Superior temporal gyrus (tissue), 1 donor: Measurements from ENCODE around the gene IFT57.
"Not testable (repeated sequence)": the region's sequence is repeated elsewhere in the genome, so short reads cannot be mapped to it uniquely, and the experiment has no call there.

Experiments
- DNase-seq: peaks from one replicate; pipeline ENCODE4 v3.0.0-alpha.2; 2016; ENCODE audit errors: extremely low spot score

Gene IFT57, protein sequence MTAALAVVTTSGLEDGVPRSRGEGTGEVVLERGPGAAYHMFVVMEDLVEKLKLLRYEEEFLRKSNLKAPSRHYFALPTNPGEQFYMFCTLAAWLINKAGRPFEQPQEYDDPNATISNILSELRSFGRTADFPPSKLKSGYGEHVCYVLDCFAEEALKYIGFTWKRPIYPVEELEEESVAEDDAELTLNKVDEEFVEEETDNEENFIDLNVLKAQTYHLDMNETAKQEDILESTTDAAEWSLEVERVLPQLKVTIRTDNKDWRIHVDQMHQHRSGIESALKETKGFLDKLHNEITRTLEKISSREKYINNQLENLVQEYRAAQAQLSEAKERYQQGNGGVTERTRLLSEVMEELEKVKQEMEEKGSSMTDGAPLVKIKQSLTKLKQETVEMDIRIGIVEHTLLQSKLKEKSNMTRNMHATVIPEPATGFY

DNA sequence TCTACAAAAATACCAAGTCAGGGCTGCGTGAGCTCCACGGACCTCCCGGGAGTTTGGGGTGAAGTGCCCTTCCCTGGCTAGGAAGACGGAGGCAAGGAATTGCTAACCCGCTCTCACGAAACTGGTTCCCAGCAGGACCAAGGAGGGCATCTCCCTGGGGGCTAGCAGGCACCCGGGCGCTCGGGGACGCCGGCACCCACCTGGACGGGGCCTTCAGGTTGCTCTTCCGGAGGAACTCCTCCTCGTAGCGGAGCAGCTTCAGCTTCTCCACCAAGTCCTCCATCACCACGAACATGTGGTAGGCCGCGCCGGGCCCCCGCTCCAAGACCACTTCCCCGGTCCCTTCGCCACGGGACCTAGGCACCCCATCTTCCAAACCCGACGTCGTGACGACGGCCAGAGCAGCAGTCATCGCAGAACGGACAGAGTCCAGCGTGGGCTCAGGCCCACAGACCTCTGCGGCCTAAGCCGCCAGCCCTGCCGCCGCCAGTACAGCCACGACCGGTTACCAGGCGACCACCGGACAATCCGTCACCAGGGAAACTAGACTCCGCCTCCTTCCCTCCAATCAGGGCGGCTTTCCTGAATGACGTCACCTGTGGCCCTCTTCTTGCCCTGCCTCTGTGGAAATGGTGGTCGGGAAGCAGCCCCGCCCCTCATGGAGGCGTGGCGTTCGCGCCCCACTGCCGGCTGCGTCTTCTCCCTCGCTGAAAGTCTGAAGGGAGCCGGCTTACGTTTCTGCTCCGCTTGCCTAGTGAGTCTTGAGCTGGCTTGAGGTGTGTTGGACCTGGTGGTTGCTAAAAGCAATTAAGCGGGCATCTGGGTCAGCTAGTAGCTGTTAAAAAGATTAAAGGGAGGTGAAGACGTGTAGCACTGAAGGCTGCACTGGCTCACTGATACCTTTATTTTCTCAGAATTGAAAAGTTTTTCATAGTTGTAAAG, at the start of gene IFT57:
TSS of gene IFT57 (minus strand) at position 514 of the 942 bp plus-strand sequence. CDS start at position 412, 102 bp downstream.
- DNase-seq: peak; percentile 99

DNA sequence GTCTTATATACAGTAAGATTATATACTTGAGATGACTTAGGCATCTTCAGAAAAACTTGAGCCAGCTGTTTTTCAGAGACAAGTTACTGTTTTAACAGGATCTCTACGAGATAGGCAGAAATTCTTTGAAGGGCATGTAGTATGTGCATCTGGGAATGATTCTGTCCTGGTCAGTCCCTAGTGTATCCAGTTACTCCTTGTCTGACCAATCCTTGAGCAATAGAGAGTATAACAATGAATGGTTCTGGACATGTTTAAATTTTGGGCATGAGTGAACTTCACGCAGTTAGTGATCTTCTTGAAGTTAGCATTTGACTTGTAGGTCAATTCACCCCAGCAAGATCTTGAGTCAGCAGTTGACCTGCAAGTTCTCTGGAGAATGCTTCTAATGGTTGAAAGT, 49.4 kb upstream of the IFT57 start:
- no peak for DNase-seq

GRCh38 chr3:108268235-108268634, 46.0 kb upstream of the IFT57 start:
- DNase-seq: not testable (repeated sequence)

- DNase-seq: not testable (repeated sequence)
Measured at GRCh38 chr3:108264534-108265298, 42.5 kb upstream of the IFT57 start.

- DNase-seq: no peak
Measured at GRCh38 chr3:108255131-108255530, 32.9 kb upstream of the IFT57 start.

GRCh38 chr3:108251844-108252243, 29.6 kb upstream of the IFT57 start:
- DNase-seq: no peak

- DNase-seq: no peak
Measured at GRCh38 chr3:108251265-108251664, 29.0 kb upstream of the IFT57 start.

DNA sequence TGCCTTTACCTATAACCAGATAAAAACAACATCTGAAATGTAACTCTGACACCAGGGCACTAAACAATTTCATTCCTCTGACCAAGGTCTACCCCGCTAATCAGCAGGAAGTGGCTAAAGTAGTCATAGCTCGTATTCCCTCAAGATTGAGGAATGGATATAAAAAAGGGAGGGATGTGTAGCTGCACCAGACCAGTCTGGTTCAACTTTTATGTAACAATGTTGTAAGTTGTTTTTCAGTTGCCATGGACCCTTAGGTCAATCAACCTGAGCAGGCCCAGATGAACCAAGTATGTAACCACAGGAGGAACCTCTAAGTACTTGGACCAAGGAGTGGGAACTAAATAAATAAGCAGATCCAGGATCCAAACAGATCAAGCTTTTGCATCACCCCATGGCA, 28.4 kb upstream of the IFT57 start:
- DNase-seq: no peak

- no peak for DNase-seq
Measured at GRCh38 chr3:108243243-108243642, 21.0 kb upstream of the IFT57 start.

- no peak for DNase-seq
Measured at GRCh38 chr3:108242776-108243175, 20.6 kb upstream of the IFT57 start.

DNA sequence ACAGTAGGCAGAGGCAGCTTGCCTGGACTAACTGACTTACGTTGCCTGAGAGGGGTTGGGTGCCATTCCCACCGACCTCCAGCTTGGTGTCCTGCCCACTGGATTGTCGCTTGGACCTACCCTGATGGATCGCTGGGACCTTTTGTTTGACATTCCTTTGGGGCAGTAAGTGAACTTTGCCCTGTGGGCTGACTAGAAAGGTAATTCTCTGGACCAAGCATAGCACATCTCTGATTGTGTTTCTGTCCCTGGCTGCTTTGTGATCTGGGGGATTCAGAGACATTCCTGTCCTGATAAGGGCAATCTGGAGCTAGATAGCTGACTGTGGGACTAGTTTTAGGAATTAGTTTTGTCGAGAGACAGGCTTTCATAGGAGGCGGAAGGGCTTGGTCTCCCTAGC, 19.5 kb upstream of the IFT57 start:
- DNase-seq: no peak

DNA sequence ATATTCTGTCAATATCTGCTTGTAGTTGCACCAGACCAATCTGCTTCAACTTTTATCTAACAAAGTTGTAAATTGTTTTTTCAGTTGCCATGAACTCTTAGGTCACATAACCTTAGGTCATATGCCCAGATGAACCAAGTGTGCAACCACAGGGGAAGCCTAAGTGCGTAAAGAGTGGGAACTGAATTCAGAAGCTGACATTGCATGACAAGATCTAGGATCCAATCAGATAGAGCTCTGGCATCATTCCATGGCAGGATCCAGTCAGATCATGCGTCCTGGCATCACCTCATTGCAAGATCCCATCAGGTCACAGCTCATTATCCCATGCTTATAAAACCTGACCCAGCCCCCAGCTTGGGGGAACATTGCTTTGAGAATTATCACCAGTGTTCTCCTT, 18.9 kb upstream of the IFT57 start:
- no peak for DNase-seq

- no peak for DNase-seq
Measured at GRCh38 chr3:108239082-108239481, 16.9 kb upstream of the IFT57 start.

GRCh38 chr3:108235290-108235689, 13.1 kb upstream of the IFT57 start:
- DNase-seq: no peak

DNA sequence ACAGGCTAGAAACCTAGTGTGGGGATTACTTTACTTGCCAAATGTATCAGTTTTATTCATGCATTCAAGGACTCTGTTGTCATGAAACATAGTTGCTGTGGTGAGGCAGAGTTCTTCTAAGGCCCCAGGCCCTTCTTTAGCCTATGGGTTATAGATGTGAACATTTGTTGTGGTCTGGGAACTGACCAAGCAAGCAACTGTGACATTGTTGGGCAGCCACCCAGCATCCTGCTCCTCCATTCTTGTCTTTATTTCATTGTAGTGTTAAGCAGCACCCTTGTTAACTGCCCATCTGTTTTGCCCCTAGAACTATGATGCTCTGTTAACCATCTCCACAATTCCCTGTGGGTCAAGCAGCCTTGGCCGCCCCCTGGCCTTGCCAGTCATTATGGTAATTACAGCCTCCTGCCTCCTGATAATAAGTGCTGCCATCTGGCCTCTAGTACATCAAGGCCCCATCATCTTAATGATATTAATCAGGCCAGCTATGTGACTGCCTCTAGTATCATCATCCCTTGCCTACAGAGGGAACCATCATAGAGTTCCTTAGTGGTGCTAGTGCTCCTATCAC, 12.2 kb upstream of the IFT57 start:
- DNase-seq: no peak

DNA sequence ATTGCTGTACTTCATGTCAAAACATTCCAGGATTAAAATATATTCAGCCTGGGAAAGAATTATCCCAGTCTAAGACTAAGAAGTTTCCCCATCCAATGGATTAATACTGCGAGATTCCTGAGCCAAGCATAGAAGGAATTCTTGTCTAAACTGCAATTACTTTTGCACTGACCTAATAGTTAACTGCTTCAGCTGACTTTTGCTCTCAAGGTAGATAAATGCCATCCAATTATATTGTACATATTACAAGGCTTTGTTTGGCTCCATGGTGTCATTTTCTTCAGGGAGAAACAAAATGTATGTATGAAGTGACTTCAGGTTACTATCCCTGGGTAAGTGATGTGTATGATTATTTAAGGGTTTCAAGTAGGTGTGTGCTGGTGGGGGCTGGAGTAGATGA, 6.1 kb upstream of the IFT57 start:
- no peak for DNase-seq

- DNase-seq: no peak
Measured at GRCh38 chr3:108227131-108227530, 4.9 kb upstream of the IFT57 start.

DNA sequence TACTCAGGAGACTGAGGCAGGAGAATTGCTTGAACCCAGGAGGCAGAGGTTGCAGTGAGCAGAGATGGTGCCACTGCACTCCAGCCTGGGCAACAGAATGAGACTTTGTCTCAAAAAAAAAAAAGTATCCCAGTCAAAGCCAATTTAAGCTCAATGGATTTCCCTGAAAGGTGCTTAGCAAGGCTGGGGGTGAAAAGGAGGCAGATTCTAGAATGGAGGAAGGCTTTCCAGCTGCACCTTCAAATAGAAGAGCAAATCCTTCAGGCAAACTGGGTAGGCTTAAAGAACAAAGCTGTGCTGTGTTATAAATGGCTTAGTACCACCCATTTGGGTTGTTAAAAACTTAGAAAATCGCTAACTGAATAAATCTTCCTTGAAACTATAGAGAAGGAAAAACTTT, 3.0 kb upstream of the IFT57 start:
- DNase-seq: no peak

DNA sequence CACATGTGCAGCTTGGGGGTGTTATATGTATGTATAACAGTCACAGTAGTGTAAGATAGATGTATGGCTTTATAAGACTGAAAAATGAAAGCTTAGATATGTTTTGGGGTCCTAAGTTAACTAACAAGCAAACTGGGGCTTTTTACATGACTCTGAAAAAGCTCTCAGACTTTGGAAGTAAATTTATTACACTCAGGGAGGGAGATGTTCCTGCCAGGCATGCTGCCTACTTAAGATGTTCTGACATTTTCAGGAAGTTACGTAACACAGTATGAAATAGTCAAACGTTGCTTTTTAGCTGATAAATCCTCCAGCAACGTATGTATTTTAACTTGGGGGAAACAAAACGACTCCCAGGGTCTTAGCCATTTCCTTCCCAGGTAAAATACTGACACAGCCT, 1.7 kb upstream of the IFT57 start:
- peak; percentile 57 for DNase-seq

- DNase-seq: no peak
Measured at GRCh38 chr3:108222853-108223565, 785 bp upstream of the IFT57 start.

DNA sequence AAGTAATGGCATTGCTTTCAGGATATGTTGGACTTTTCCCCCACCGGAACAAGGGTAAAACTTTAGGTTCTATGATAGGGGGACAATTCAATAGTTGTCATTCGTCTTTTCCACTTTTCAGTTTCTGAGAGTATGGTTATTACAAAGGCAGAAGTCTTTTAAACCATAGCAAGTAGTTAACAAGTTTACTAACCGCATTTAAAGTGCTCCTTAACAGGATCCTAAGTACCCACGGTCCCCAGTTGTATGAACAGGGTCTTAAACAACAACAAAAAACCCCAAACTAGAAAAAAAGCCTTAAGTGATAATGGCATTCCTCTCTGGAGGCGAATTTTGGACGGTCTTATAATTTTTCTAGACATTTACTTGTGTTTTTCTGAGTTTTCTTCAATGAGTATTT, 831 bp downstream of the IFT57 start:
- no peak for DNase-seq
